Amniotic epithelial cell (primary cell): Measurements from ENCODE around the gene TGFBRAP1.
"Not testable (repeated sequence)": the region's sequence is repeated elsewhere in the genome, so short reads cannot be mapped to it uniquely, and the experiment has no call there.

ENCODE experiments used
- DNase-seq: peaks from one replicate; pipeline ENCODE4 v3.0.0-alpha.2; 2010; ENCODE audit warnings: low read depth

Gene TGFBRAP1

DNA sequence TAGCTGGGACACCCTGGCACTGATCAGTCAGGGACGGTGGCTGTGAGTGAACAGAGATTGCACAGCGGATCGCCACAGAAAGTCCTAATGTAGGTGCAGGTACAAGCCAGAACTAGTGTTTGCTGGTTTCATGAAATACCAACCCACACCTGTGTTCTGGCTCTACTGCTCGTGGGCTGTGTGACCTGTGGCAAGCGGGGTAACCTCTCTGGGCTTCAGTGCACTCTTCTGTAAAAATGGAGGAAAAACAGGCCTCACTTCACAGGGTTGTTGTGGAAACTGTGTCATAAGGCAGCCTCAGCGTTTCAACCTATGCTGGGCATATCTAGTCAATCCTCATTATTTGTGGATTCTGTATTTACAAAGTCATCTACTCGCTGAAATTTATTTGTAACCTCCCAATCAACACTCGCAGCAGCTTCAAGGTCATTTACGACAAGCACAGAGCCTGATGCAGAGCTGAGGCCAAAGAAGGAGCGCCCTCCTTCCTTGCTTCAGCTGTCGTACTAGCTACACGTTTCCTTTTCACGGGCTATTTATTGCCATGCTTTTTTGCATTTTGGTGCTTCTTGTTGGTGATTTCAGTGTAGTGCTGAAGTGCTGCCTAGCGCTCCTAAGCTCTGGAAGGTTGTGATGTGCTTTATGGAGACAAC lies 58.0 kb downstream of the TGFBRAP1 start:
- DNase-seq, result no peak

DNA sequence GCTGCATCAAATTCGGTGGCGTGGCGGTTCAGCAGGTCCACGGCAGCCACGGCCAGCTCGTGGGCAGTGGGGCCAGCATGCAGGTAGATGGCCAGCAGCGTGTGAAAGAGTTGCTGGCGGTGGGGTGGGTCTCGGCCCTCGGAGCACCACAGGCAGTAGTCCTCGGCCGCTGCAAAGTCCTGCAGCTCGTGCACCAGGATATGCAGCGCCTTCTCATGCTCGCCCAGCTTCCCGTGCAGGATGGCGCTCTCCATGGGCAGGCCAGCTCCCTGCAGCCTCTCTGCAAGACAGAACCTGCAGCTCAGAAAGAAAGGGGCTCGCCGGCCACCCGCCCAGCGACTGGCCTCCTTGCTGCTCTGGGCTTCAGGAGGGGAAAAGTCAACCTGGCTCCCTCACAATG lies 60.1 kb downstream of the TGFBRAP1 start:
- DNase-seq, result no peak

DNA sequence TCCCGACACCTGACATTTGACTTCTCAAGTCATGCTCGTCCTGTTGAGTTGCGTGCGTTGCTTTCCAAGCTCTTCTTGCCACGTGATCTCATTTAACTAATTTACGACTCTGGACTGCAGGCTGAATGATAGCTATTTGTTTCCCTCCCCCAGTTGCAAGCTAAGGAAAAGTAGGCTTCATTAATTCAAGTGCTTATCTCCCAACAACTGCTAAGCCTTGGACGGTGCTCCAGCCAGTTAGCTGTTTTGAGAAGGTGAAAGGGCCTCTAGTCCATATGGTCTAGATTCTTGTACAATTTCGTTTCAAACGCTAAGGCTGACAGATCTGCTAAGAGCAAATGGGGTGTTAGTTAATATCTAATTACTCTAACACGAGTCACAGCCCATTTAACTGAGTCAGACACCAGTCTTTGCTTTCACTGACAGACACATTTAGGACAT lies 66.9 kb downstream of the TGFBRAP1 start:
- peak; percentile 61 for DNase-seq

DNA sequence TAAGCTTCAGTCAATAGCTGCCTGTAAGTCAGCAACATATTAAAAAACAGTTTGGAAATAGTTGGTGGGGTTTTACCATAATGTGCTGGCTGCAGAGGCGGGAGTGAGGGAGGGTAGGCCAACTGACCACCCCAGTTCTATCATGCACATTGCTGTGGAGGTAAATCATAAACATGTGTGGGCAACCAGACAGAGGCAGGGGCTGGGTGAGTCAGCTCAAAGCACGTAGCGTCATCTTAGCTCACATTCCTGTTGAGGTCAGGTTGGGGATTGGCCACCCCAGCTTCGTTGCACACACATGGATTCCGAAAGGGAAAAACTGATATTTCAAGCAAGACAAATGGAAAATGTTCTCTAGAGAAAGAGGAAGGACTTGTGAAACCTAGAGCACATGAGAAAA lies 68.5 kb downstream of the TGFBRAP1 start:
- peak; percentile 99 for DNase-seq

DNA sequence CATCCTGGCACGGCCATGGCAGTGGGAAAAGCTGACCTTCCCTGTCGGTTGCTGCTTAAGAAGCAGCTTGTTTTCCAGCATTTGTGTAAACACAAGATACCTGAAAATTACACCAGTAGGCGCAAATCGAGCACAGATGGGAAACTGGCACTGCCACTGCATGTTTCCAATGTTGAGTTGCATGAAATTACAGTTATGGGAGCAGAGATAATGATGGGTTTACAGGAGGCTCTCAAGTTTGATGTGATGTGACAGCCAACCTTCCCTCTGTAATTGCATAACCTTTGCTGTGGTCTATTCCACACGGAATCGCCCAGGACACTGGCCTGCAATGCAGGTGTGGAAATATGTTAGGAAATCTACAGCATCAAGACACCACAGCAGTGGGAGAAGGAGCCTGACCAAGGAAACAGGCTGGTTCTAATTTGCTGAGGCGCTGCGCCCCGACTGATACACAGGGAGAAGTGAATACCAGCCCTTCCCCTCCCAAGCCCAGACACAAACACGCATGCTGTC lies 70.6 kb downstream of the TGFBRAP1 start:
- DNase-seq, result peak; percentile 57

DNA sequence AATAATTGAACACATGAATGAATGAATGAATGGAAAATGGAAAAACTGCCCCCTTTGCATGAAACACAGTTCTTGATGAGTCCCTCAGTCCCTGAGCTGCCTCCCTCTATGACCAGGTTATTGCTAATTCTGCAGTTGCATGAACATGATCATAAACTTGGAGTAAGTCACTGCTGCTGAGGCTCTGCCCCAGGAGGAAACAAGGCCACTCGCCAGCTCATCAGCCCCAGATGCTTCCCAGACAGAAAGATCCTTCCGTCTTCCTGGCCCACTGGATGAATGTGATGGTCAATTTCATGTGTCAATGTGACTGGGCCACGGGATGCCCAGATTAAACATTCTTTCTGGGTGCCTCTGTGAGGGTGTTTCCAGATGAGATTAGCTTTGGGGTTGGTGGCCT lies 71.6 kb downstream of the TGFBRAP1 start:
- DNase-seq, result peak; percentile 26

DNA sequence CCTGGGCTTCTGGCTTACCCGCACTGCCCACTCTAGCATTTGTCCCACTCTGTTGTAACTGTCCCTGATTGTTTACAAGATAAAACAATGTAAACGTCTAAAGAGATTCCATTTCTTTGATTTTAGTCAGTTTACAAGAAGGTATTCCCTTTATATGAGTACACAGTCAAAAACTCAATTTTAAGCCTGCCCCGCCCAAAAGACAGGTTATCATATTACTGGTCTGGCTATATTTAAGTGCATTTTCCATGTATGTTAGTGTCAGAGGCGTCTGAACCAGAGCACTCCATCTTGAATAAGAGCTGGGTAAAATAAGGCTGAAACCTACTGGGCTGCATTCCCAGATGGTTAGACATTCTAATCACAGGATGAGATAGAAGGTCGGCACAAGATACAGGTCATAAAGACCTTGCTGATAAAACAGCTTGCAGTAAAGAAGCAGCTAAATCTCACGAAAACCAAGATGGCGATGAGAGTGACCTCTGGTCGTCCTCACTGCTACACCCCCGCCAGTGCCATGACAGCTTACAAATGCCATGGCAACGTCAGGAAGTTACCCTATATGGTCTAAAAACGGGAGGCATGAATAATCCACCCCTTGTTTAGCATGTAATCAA lies 73.0 kb downstream of the TGFBRAP1 start:
- peak; percentile 89 for DNase-seq

DNA sequence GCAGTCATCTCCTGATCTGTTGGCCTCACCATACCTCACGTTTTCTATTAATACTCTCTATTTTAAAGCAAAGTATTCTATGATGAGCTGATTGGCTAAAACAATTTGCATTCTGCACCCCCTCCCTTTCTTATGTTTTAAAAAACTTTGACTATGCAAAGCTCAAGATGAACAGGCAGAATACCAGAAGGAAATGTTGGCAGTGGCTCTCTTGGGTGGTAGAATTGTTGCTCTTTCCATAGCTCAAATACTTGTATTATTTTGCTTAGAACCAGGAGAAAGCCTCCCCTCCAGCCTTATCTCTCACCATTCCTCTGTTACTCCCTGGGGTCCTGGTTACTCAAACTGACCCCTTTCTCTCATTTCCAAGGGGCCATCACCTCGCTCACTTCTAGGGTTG lies 73.6 kb downstream of the TGFBRAP1 start:
- DNase-seq, result no peak

DNA sequence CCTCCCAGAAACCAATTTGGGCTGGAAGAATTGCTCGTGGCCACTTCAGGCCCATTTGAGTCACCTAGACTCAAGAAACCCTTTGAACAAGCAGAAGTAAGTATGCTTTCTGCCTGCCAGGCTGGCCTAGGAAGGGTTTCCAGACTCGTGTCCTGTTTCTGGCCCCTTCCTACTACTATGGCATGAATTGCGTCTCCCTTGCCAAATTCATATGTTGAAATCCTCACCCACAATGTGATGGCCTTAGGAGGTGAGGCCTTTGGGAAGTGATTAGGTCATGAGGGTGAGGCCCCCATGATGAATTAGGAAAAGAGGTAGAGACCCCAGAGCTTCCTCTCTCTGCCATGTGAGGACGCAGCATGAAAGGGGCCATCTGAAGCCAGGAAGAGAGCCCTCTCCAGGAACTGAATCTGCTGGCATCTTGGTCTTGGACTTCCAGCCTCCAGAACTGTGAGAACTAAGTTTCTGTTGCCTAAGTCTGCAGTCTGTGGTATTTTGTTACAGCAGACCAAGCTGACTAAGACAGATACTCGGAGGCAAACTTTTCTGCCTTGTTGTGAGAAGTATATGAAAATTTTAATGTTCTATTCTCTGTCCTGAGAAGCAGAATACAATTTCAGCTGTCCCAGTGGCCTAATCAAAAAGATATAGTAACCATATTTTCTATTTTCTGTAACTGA lies 74.9 kb downstream of the TGFBRAP1 start:
- peak; percentile 64 for DNase-seq

DNA sequence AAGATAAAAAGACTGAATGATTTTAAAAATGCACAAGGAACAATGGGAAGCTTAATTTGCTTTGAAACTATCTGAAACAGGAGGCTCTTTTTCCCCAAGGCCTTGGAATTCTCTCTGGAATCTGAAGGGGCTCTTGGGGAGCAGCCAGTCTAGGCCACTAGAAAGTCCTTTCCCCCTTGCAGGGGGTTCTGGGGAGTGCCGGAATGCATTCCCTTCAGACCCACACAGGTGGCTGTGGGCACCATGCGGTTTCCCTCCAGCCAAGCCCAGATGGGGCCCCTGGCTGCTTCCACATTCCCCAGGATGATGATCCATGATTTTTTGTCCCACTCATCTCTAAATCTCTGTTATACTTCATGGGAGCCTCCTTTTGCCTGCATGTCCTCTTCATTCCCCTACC lies 77.3 kb downstream of the TGFBRAP1 start:
- no peak for DNase-seq

DNA sequence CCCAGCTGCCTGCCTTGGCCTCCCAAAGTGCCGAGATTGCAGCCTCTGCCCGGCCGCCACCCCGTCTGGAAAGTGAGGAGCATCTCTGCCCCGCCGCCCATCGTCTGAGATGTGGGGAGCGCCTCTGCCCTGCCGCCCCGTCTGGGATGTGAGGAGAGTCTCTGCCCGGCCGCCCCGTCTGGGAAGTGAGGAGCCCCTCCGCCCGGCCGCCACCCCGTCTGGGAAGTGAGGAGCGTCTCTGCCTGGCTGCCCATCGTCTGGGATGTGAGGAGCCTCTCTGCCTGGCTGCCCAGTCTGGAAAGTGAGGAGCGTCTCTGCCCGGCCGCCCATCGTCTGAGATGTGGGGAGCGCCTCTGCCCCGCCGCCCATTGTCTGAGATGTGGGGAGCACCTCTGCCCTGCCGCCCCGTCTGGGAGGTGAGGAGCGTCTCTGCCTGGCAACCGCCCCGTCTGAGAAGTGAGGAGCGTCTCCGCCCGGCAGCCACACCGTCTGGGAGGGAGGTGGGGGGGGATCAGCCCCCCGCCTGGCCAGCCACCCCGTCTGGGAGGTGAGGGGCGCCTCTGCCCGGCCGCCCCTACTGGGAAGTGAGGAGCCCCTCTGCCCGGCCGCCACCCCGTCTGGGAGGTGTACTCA lies 78.4 kb downstream of the TGFBRAP1 start:
- not testable (repeated sequence) for DNase-seq

DNA sequence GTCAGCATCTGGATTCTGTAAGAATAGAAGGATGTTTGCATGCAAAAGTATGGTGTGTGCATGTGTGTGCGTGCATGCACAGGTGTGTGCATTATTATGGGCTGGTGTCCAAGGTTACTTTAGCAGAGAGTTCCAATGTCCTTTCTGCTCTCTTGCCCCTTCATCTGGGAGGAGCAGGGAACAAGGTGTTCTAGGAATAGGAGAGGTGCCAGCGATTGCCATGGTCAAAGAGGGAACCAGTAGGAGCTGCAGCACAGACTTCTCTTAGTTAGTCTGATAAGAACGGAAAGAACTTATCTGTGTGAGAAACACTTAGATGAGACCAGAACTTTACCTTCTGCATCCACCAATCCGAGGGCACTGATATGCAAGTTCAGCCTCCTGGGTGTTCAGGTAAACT lies 79.6 kb downstream of the TGFBRAP1 start:
- DNase-seq, result no peak

DNA sequence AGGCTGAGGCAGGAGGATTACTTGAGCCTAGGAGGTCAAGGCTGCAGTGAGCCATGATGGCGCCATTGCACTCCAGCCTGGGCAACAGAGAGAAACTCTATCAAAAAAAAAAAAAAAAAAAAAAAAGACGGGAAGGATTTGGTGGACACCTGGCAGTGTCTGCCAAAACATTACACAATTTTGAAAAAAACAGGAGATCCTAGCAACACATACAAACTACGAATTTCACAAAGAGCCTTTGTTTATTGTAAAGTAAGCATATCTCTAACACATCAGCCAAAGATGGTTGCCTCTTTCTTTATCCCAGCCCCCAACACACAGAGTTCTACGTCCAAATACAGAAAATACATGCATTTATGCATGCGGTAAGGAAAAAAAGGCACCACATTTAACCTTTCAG lies 80.4 kb downstream of the TGFBRAP1 start:
- peak; percentile 47 for DNase-seq

DNA sequence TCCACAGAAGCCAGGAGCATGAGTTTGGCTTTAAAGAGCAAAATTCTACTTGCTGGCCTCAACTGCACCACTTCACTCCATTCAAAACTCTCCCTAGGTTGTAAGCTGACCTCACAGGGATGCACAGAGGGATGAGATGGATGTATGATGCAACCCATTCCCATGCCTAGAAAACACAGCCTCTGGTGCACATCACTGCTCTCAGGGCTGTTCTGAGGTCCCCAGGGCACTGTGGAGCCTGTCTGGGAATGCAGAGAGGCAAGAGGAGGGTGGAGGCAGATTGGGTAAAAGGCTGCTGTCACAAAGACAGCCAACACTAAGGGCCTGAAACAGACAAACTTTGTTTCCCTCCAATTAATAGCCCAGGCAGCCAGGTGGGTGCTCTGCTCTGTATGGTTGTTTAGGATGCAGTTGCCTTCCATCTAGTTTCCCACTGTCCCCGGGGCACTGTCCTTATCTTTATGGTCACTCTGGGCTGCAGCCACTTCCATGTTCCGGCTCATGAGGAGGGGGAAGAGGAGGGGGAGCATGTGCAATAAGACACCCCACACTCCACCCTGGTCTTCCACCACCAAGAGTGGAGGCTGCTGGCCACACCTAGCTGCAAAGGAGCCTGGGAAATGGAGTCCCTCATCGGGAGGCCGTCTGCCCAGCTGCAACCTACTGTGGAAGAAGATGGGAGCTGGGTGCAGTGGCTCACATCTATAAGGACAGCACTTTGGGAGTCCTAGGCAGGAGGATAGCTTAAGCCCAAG lies 81.0 kb downstream of the TGFBRAP1 start:
- DNase-seq, result no peak

DNA sequence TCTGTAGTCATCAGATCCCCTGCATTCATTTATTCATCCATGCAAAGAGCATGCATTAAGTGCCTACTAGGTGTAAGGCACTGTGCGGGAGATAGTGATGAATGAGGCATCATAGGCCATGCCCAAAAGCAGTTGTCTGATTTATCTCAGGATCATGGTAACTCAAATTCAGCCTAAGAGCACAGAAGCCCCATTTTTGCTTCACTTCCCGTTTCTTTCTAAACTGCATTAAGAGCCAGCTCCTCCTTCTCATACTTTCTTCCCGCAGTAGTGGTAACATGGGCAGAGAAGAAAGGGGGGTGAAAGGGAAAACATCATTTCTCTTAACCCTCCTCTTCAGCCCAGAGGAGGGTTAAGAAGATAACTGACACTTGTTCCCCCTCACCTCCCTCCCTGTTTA lies 85.1 kb downstream of the TGFBRAP1 start:
- DNase-seq, result no peak

DNA sequence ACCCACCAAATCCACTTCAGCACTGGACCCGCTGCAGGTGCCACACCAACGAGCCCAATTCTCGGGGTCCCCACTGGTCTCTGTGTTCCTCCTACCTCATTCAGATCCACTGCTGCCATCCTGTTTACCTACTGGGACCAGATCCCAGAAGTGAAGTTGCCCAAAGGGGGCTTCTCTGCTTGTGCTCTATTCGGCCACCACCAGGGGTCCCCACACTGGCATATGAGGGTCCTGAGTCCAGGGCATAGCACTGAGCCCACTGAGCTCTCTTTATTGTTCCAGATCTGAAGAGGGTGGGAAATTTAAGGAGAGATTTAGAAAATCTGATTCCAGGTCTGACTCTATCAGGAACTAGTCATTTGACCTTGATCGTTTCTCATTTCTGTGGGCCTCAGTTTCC lies 85.6 kb downstream of the TGFBRAP1 start:
- DNase-seq, result no peak

DNA sequence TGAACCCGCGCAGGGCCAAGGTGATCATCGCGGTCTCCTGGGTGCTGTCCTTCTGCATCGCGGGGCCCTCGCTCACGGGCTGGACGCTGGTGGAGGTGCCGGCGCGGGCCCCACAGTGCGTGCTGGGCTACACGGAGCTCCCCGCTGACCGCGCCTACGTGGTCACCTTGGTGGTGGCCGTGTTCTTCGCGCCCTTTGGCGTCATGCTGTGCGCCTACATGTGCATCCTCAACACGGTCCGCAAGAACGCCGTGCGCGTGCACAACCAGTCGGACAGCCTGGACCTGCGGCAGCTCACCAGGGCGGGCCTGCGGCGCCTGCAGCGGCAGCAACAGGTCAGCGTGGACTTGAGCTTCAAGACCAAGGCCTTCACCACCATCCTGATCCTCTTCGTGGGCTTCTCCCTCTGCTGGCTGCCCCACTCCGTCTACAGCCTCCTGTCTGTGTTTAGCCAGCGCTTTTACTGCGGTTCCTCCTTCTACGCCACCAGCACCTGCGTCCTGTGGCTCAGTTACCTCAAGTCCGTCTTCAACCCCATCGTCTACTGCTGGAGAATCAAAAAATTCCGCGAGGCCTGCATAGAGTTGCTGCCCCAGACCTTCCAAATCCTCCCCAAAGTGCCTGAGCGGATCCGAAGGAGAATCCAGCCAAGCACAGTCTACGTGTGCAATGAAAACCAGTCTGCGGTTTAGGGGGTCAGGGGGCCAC lies 87.1 kb downstream of the TGFBRAP1 start:
- DNase-seq, result no peak

DNA sequence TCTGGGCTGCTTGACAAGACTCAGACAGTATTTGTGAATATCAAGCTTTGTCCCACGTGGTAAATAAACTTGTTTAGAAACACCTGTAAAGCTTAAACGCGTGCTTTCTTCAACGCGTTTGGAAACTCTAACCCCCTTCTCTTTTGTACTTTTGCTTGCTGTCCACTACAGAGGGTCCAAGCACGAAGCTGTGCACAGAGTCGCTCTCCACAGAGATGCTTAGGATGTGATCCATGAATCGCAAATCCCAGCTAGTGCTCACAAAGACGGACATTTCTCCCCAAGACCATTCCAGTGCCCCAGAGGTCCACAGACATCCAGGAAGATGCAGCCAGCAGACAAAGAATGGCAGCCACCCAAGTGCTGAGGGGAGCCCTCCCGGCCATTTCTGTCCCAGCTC lies 88.1 kb downstream of the TGFBRAP1 start, which contains the start of gene GPR45:
Gene GPR45, plus strand, starts transcription at position 301 of the 400 bp plus-strand sequence. CDS start 116 bp downstream, outside the sequence.
- no peak for DNase-seq

DNA sequence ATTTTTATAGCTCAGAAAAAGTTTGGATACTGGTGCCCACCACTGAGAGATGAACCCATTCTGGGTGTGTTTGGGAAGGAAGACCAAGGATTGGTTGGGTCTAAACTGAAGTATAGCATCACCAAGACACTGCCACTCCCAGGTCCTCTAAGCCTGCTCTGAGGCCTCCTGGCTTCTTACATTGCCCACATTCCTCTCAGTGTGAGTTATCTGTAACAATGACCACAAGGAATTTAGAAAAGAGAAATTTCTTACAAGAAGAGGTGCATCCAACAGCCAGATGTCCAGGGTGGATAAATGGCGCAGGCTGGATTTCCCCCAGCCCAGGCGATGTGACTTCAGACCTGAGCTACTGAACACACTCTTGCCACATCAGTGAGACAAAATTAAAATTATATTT lies 89.6 kb downstream of the TGFBRAP1 start:
- DNase-seq, result peak; percentile 96

DNA sequence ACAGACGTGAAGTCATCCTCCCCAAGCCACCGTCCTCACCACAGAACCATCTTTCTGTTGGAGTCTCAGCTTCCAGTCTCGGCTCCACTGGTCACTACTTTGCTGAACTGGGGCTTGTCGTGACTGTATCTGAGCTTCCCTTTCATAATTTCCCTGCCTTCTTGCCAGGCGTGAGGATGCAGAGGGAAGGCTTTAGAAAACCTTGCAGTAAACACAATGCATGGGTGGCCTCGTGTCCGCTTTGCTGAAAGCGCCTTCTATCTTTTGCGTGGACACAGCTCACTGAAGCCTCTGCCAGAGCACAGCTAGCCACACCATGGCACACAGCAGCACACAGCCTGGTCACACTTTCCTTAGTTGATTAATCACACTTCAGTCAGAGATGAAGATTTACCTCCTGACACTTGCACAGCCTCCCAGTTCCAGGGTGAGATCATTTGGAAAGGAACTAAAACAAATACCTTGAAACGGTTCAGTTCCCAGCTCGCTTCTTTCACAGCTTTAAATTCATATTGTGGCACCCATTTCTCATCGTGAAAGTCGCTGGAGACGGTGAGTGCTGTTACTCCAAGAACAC lies 90.8 kb downstream of the TGFBRAP1 start:
- DNase-seq, result peak; percentile 15
